ENCODE measurements around the gene MGRN1.

MGRN1 gene

GRCh38 chr16:4674926-4675530 is 50.4 kb downstream of the MGRN1 start:
- DNase-seq (ENCODE audit: low read depth, low spot score) = no peak

GRCh38 chr16:4675864-4676786 is 51.5 kb downstream of the MGRN1 start:
- peak; percentile 47 for DNase-seq (ENCODE audit: low read depth, low spot score)

GRCh38 chr16:4676831-4677230 is 52.2 kb downstream of the MGRN1 start:
- DNase-seq (ENCODE audit: low read depth, low spot score) = no peak

DNA sequence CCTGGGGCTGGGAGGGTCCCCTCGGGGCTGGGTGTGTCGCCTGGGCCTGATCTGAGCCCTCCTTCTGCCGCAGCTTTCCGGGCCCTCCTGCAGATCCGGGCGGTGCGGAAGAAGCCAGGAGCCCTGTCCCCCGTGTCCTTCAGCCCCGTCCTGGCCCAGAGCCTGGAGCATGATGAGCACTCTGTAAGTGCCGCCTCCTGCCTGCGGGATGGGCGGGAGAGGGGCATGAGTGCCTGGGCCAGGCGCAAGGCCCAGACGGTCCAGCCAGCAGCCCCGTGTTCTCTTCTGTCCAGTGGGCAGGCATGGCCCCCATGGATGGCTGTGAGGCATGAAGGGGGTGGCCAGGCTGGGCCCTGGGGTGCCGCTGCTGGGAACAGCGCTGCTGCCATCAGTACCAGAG is 52.8 kb downstream of the MGRN1 start:
- DNase-seq (ENCODE audit: low read depth, low spot score) = no peak

- no peak for DNase-seq (ENCODE audit: low read depth, low spot score)
Observed at GRCh38 chr16:4677994-4678393, 53.4 kb downstream of the MGRN1 start.

DNA sequence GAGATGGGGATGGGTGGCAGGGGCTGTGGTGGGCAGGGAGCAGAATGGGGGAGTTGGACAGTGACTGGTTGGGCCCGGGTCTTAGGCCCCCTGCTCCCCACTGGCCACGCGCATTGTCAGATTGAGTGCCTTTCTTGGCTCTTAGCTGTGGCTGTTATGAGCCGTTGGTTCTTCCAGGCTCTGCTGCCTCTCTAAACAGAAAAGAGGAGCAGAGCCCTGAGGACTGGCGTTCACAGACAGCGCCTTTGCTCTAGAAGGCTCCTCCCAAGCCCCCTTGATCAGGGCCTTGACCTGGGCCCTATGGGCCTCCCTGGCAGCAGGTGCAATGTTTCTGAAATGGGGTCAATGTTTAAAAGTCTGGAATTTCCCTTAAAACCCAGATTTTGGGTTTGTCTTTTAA is 54.0 kb downstream of the MGRN1 start:
- DNase-seq (ENCODE audit: low read depth, low spot score) = no peak

DNA sequence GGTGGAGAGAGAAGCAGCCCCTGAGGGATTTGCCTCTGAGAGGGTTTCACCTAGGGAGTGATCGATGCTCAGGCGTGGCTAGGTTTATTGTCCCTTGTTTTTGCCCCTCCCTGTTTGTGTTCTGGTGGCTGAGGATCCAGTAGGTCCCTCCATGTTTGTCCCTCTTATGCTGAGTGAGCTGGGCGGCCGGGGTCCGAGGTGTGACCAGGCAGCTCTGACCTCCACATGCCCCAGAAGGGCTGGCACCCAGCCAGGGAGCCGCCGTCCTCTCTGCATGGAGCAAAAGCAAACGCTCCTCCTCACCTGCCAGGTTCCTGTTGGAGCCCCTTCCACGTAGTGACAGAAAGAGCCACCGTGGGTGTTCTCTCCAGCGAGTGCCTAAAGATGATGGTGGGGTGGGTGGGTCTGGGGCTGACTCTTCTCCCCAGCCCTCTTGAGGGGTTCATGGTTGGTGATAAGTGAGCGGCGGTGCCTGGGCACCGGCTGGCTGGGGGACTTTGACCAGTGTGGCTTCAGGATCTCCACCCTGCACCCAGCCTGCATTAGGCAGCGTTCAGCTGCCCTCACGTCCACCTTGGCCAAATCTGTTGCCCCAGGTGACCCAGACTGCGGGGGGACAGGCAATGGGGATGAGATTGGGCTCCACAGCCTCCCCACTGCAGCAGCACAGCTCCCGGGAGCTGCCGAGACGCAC is 54.7 kb downstream of the MGRN1 start:
- DNase-seq (ENCODE audit: low read depth, low spot score) = no peak

DNA sequence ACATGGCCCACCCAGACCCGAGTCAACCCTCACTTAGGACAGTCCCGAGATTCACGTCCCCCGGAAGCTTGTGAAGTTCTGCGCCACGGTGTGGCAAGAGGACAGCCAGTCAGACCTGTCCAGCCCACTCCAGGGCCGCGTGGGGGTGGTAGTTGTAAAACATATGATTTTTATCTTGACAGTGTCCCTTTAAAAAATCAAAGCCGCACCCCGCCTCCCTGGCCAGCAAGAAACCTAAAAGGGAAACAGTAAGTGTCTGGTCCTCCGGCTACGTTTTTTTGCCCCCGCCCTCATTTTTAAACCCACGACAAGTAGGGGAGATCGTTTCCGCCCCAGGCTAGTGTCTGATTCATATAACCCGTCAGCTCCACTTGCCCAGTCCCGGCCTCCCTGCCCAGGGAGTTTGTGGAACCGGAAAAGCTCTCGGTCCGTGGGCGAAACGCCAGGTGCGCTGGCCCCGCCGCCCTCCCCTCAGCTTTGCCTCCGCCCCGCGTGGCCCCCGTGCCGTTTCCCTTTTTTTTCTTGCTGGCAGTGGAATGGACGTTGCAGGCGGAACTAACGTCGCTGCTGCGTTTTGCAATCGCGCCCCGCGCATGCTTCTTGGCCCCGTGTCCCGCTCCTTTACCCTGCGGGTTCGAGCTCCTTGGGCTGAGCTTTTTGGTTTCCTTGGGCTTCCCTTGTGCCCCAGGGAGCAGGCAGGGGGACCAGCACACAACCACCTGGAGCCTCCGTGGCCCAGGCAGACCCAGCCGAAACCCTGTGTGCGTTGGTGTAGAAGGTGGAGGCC is 55.4 kb downstream of the MGRN1 start:
- no peak for DNase-seq (ENCODE audit: low read depth, low spot score)

DNA sequence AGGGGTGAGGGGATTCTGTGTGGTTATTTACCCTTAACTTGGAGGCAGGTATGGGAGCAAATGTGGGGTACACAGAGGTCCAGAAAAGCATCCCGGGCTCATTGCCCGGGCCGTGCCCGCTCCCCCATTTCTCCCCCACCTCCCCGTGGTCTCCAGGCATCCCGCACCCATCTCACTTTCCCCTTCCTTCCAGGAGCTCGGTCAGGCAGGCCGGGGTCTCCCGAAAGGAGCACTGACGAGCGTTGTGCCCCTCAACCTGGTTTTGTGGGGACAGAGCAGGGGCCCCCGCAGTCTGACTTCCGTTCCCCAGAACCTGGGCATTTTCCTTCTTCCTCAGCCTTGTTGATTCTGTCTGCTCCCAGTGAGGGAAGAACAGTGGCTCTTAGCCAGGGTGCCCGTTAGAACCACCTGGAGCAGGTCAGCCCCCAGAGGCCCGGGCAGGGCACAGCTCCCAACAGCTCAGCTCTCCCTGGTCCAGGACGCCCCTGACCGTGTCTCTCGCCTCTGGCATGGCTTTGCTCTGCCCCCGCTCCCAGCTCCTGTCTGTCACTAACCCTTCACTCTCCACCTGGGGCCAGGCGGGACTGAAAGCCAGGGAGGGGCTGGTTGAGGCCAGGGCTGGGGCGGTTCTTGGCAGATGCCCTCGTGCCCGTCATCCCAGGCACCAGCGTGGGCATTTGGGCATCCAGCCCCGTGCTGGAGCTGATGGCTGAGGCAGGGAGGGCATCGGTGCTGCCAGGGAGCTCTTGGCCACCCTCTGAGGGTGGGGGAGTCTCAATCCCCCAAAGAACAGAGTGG is 56.2 kb downstream of the MGRN1 start:
- DNase-seq (ENCODE audit: low read depth, low spot score) = no peak

DNA sequence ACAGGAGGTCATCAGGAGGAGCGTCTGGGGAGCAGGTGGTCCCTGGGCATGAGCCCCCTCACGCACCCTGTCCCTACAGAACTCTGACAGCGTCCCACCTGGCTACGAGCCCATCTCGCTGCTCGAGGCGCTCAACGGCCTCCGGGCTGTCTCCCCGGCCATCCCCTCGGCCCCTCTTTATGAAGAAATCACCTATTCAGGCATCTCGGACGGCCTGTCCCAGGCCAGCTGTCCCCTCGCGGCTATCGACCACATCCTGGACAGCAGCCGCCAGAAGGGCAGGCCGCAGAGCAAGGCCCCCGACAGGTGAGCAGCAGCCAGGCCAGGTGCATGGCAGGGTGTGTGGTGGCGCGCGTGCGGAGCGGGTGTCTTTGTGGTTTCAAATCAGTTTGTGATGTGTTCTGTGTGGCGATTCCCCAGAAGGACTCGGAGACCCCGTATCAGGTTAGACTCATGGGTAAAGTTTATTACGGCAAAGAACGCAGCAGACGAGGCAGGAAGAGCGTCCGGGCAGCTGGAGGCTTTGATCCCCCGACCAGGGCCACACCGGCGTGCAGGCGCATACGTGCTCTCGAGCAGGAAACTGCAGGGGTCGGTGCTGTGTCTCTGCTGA is 57.0 kb downstream of the MGRN1 start:
- no peak for DNase-seq (ENCODE audit: low read depth, low spot score)

DNA sequence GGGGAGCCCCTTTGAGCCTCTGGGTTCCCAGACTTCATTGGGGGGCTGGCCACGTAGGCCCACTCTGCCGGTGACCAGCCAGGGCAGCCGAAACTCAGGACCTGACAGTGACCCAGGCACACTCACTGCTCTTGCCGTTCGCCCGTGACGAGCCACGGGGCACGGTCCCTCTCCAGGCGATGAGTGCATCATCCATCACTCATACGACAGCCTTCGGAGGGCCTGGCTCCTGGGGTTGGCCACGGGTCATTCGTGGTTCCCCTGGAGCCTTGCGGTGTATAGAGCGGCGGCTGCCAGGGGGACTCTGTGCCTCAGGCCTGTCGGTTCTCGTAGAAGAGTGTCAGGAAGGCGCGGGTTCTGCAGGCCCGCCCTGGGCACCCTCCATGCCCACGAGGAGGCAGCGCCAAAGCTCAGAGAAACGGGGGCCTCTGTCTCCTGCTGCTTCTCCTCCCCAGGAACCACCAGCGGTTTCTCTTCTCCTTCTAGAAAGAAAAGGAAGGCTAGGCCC is 57.5 kb downstream of the MGRN1 start:
- no peak for DNase-seq (ENCODE audit: low read depth, low spot score)

- peak; percentile 85 for DNase-seq (ENCODE audit: low read depth, low spot score)
Observed at GRCh38 chr16:4682616-4683254, 58.1 kb downstream of the MGRN1 start.

DNA sequence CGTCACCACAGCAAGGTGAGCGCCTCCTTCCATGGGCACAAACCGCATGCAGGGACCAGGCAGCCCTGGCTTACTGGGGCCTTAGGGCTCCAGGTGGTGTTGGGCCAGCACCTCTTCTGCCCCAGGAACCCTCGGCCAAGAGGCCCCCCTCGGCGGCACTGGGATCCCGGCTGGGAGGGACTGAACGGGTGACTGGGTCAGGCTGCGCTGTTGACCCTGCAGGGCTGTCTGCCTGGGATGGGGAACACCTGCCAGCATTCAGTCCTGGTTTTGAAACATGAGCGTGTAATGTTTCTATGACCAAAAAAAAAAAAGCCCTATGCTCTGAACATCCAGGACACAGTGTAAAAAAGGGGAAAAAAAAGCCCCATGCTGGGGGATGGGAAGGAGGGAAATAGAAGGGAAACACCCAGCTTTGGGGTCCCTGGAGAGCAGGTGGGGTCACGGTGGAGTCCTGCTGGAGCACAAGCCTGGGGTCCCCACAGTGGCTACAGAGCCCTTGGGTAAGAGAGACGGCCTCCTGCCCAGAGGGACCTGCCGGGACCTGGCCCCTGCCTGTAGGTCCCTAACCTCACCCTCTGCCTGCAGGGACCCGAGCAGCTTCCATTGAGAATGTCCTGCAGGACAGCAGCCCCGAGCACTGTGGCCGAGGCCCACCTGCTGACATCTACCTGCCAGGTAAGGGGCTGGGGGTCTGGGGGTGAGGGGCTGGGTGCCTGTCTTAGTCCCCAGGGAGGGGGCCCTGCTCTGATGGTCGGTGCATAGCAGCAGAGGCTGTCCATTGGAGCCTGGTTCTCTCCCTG is 58.8 kb downstream of the MGRN1 start:
- DNase-seq (ENCODE audit: low read depth, low spot score) = no peak

GRCh38 chr16:4684058-4684715 is 59.6 kb downstream of the MGRN1 start:
- no peak for DNase-seq (ENCODE audit: low read depth, low spot score)

DNA sequence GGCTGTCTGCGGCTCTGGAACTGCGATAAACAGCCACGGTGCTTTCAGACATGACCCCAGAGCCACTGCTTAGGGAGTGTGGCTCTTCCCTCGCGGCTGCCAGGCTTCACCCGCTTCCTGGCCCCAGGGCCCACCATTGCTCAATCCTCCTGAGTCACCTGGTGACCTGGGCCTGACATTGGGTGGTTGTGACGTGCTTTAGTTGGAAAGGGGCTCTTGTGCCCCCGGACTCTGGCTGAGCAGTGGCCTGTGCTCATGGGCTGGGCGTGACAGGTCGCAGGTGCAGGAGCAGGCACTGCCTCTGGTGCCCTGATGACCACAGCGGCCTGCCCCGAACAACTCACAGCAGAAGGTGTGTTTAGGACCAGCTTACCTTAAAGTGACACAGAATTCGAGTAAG is 60.1 kb downstream of the MGRN1 start:
- DNase-seq (ENCODE audit: low read depth, low spot score) = no peak

GRCh38 chr16:4685292-4685691 is 60.7 kb downstream of the MGRN1 start:
- no peak for DNase-seq (ENCODE audit: low read depth, low spot score)

DNA sequence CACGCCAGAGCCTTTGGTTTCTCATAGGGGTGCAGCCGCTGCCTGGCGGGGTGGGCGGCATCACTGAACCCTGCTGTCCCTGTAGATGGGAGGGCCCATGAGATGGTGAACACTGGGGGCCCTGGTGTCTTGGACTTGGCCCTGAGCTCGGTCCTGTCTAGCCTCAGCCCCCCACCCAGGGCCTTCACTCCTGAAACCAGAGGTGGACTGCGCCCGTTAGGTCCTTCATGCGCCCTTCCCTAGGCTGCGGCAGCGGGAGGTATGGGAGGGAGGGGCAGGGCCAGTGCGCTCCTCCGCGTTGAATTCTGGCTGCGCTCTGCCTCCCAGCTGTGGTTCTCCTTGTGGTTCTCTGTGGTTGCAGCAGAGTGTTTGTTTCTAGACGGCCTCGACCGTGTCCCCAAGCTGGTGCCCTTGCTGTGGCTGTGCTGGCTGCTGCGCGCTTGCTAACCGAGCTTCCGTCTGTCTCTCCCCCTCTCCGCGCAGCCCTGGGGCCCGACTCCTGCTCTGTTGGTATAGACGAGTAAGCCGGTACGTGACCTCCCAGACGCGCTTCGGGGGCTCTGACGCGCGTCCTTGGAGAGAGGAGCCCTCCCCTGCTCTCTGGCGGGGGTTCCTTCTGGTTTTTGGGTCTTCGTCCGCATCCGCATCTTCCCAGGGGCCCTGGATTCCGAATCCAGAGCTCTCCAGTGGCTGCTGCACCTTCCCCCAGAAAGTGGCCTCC is 61.3 kb downstream of the MGRN1 start:
- DNase-seq (ENCODE audit: low read depth, low spot score) = no peak

All from ELF-1 (cell line).